ENCODE results near the gene RRAGD. TPM values are rescaled to one million over a fixed set of nuclear protein-coding genes. Genes with fewer than 3 reads are reported as not detected.

The RRAGD gene
- polyA plus RNA-seq, 3 donors: 5.0 to 7.9 (median 7.4) TPM

DNA sequence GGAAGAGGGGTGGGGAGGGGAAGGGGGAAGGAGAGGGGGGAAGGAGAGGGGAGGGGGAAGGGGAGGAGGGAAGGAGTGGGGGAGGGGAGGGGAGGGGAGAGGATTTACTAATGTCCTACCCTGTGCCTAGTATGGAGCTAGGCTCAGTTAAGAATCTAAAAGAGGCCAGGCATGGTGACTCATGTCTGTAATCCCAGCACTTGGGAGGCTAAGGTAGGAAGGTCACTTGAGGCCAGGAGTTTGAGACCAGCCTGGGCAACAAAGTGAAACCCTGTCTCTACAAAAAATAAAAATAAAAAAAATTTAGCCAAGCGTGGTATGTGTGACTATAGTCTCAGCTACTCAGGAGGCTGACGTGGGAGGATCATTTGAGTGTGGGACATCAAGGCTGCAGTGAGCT lies 72.5 kb downstream of the RRAGD start:
- H3K4me1 Mint-ChIP-seq: peaks cover 12% of the 10 kb centered on the region
- intact Hi-C loops (cut with micrococcal nuclease): no loop called here
- H3K4me3 Mint-ChIP-seq: no peak overlapping the region
- H3K36me3 Mint-ChIP-seq: peaks cover 49 to 71% of the 10 kb centered on the region in 2 donors
- H3K27ac Mint-ChIP-seq: peak overlapping the region in 3 of 7 donors; percentile 33 to 70 (median 63)
- peaks cover 0 to 4% of the 10 kb centered on the region in 2 donors for H3K4me1 ChIP-seq (ENCODE audit: control insufficient read depth in 1 of 2, insufficient read depth in 2 of 2, low read length in 2 of 2)
- WGBS (ENCODE audit: insufficient coverage): 88% methylated on average over 2 of the region's 2 CpGs
- H3K27me3 Mint-ChIP-seq (ENCODE audit: low read depth in 3 of 3): peaks cover 0 to 1% (median 0%) of the 10 kb centered on the region in 3 donors
- peaks cover 94% of the 10 kb centered on the region for H4K20me1 ChIP-seq (ENCODE audit: insufficient read depth, low read length)
- H3K4me3 ChIP-seq (replicated peaks in 1 of 3; ENCODE audit: low read depth in 2 of 3, low read length in 3 of 3): no peak overlapping the region
- H3K9me3 ChIP-seq (replicated peaks in 1 of 2; ENCODE audit: control insufficient read depth in 1 of 2, insufficient read depth in 1 of 2, low read length in 2 of 2): no peaks in the 10 kb centered on the region
- no peak overlapping the region for H2AFZ ChIP-seq (ENCODE audit: insufficient read depth, low read depth, low read length, poor library complexity, severe bottlenecking)
- peaks cover 70% of the 10 kb centered on the region for H3K79me2 ChIP-seq (ENCODE audit: insufficient read depth, low read length)
- no peaks in the 10 kb centered on the region for H3K27me3 ChIP-seq (ENCODE audit: control insufficient read depth in 2 of 2, insufficient read depth in 2 of 2, low read length in 2 of 2)
- H3K4me2 ChIP-seq (replicated peaks; ENCODE audit: extremely low read depth, low read length, poor library complexity, severe bottlenecking): no peak overlapping the region
- peaks cover 69 to 80% of the 10 kb centered on the region in 2 donors for H3K36me3 ChIP-seq (replicated peaks in 1 of 2; ENCODE audit: control insufficient read depth in 1 of 2, insufficient read depth in 2 of 2, low read length in 2 of 2)
- no peaks in the 10 kb centered on the region for H3K9me3 Mint-ChIP-seq
- no peak overlapping the region for H3K9ac ChIP-seq (ENCODE audit: insufficient read depth, low read length, poor library complexity, severe bottlenecking)
- no peak overlapping the region for H3K27ac ChIP-seq (ENCODE audit: low read depth in 1 of 2, low read length in 2 of 2)
- DNase-seq: no peak
- TF ChIP-seq, protein P1, sequence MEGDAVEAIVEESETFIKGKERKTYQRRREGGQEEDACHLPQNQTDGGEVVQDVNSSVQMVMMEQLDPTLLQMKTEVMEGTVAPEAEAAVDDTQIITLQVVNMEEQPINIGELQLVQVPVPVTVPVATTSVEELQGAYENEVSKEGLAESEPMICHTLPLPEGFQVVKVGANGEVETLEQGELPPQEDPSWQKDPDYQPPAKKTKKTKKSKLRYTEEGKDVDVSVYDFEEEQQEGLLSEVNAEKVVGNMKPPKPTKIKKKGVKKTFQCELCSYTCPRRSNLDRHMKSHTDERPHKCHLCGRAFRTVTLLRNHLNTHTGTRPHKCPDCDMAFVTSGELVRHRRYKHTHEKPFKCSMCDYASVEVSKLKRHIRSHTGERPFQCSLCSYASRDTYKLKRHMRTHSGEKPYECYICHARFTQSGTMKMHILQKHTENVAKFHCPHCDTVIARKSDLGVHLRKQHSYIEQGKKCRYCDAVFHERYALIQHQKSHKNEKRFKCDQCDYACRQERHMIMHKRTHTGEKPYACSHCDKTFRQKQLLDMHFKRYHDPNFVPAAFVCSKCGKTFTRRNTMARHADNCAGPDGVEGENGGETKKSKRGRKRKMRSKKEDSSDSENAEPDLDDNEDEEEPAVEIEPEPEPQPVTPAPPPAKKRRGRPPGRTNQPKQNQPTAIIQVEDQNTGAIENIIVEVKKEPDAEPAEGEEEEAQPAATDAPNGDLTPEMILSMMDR (IDR thresholded peaks at IDR 0.05): no peak

DNA sequence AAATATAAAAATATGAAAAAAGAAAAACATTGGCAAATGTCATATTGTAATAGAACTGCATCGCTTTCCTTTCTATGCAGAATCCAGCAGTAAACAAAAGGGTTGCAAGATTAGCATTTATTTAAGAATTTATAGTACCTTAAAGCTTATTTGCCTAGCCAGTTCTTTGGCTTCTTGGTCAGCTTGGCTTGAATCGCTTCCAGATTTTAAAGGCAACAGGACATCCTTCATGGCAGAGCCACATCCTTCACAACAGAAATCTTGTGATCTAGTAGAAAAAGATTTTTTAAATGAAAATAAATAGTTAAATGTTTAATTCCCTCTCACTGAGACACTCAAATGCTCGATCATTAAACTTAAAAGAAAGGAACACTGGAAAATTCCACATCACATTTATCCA lies 76.9 kb downstream of the RRAGD start:
- Mint-ChIP-seq H3K9me3 (no peaks in the 10 kb centered on the region), H3K4me3 (no peak overlapping the region), H3K36me3 (peaks cover 53 to 82% of the 10 kb centered on the region in 2 donors), H3K27me3 (ENCODE audit: low read depth in 3 of 3) (peaks cover 0 to 1% (median 0%) of the 10 kb centered on the region in 3 donors), H3K27ac (no peak overlapping the region), H3K4me1 (peaks cover 5% of the 10 kb centered on the region)
- no peaks in the 10 kb centered on the region for H3K27me3 ChIP-seq (ENCODE audit: control insufficient read depth in 2 of 2, insufficient read depth in 2 of 2, low read length in 2 of 2)
- H3K9ac ChIP-seq (ENCODE audit: insufficient read depth, low read length, poor library complexity, severe bottlenecking): no peak overlapping the region
- H3K9me3 ChIP-seq (replicated peaks in 1 of 2; ENCODE audit: control insufficient read depth in 1 of 2, insufficient read depth in 1 of 2, low read length in 2 of 2): no peaks in the 10 kb centered on the region
- no peak overlapping the region for H3K27ac ChIP-seq (ENCODE audit: low read depth in 1 of 2, low read length in 2 of 2)
- peaks cover 54% of the 10 kb centered on the region for H3K79me2 ChIP-seq (ENCODE audit: insufficient read depth, low read length)
- peaks cover 89% of the 10 kb centered on the region for H4K20me1 ChIP-seq (ENCODE audit: insufficient read depth, low read length)
- no peaks in the 10 kb centered on the region for H3K4me1 ChIP-seq (ENCODE audit: control insufficient read depth in 1 of 2, insufficient read depth in 2 of 2, low read length in 2 of 2)
- no CpG with 5 or more reads among the region's 3 CpGs for WGBS (ENCODE audit: insufficient coverage)
- H2AFZ ChIP-seq (ENCODE audit: insufficient read depth, low read depth, low read length, poor library complexity, severe bottlenecking): no peak overlapping the region
- peaks cover 86 to 89% of the 10 kb centered on the region in 2 donors for H3K36me3 ChIP-seq (replicated peaks in 1 of 2; ENCODE audit: control insufficient read depth in 1 of 2, insufficient read depth in 2 of 2, low read length in 2 of 2)
- H3K4me2 ChIP-seq (replicated peaks; ENCODE audit: extremely low read depth, low read length, poor library complexity, severe bottlenecking): no peak overlapping the region
- H3K4me3 ChIP-seq (replicated peaks in 1 of 3; ENCODE audit: low read depth in 2 of 3, low read length in 3 of 3): no peak overlapping the region
- intact Hi-C loops (cut with micrococcal nuclease): no loop called here
- TF ChIP-seq, protein P1 (IDR thresholded peaks at IDR 0.05): no peak
- no peak for DNase-seq

Data from CD14-positive monocyte (primary cell).